NB4 (cell line): ENCODE results near the gene TRAPPC10.

Experiments used
- DNase-seq: peaks from one replicate; pipeline ENCODE4 v3.0.0; 2010; ENCODE audit warnings: low read depth
- H3K4me3 ChIP-seq: one replicate; pipeline ENCODE4 v1.5.1; 2011; ENCODE audit warnings: mild to moderate bottlenecking, low read depth, low read length, moderate library complexity
- MYC ChIP-seq: IDR thresholded peaks from 2 replicates; pipeline ENCODE4 v1.6.1; 2011; ENCODE audit warnings: low read depth, low read length
- POLR2A ChIP-seq: IDR thresholded peaks from 2 replicates; pipeline ENCODE4 v1.6.1; 2011; ENCODE audit warnings: mild to moderate bottlenecking; ENCODE audit not compliant: insufficient read length; ENCODE audit errors: extremely low read depth
- TF ChIP-seq, protein P1 (sequence below): IDR thresholded peaks from one replicate; pipeline ENCODE4 v1.5.1; 2012; ENCODE audit warnings: low read depth, low read length
- TF ChIP-seq, protein P2 (sequence below): IDR thresholded peaks from 2 replicates; pipeline ENCODE4 v1.6.1; 2011; ENCODE audit warnings: low read depth, low read length

TRAPPC10 gene

DNA sequence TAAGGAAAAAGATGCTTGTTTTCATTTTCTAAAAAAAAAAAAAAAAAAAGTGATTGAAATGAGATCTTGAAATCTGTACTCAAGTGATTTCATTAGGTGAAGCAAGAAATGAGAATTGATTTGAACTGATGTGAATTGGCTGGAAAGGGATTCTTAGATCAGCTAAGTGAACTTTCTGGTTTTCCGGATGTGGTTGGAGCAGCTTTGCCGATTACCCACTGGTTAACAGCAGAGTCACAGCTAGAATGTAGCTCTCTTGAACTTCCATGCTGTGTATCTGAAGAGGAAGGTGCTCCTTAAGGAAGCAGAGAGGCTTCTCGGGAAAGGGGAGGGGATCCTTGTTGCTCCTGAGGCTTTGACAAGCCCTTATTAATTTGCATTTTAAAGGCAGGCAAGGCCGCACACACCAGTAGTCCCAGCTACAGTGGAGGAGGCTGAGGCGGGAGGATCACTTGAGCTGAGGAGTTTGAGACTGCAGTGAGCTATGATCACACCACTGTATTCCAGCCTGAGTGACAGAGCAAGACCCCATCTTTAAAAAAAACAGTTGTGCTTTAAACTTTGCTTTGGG, 66.4 kb downstream of the TRAPPC10 start:
- H3K4me3 ChIP-seq, result no peak overlapping the region
- no peak for TF ChIP-seq MYC
- TF ChIP-seq, protein P1, sequence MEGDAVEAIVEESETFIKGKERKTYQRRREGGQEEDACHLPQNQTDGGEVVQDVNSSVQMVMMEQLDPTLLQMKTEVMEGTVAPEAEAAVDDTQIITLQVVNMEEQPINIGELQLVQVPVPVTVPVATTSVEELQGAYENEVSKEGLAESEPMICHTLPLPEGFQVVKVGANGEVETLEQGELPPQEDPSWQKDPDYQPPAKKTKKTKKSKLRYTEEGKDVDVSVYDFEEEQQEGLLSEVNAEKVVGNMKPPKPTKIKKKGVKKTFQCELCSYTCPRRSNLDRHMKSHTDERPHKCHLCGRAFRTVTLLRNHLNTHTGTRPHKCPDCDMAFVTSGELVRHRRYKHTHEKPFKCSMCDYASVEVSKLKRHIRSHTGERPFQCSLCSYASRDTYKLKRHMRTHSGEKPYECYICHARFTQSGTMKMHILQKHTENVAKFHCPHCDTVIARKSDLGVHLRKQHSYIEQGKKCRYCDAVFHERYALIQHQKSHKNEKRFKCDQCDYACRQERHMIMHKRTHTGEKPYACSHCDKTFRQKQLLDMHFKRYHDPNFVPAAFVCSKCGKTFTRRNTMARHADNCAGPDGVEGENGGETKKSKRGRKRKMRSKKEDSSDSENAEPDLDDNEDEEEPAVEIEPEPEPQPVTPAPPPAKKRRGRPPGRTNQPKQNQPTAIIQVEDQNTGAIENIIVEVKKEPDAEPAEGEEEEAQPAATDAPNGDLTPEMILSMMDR, result no peak
- TF ChIP-seq, protein P2, sequence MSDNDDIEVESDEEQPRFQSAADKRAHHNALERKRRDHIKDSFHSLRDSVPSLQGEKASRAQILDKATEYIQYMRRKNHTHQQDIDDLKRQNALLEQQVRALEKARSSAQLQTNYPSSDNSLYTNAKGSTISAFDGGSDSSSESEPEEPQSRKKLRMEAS, result no peak
- TF ChIP-seq POLR2A, result no peak
- no peak for DNase-seq

DNA sequence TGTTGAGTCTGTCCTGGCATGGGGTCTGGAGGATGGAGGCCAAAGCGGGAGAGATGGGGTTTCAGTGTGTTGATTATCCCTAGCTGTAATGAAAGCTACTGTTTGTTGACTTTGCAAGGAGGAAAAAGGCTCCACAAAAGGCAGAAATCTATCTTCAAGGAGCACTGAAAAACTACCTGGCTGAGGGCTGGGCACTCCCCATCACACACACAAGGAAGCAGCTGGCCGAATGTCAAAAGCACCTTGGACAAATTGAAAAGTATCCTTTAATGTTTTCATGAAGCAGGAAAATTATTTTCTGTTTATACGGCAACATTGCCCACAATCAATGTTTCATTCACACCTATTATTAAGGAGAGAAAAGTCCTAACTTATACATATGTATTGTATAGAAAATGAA, 67.3 kb downstream of the TRAPPC10 start:
- DNase-seq, result no peak
- no peak for TF ChIP-seq MYC
- TF ChIP-seq, protein P1, result no peak
- TF ChIP-seq, protein P2, result no peak
- no peak for TF ChIP-seq POLR2A
- H3K4me3 ChIP-seq, result no peak overlapping the region

DNA sequence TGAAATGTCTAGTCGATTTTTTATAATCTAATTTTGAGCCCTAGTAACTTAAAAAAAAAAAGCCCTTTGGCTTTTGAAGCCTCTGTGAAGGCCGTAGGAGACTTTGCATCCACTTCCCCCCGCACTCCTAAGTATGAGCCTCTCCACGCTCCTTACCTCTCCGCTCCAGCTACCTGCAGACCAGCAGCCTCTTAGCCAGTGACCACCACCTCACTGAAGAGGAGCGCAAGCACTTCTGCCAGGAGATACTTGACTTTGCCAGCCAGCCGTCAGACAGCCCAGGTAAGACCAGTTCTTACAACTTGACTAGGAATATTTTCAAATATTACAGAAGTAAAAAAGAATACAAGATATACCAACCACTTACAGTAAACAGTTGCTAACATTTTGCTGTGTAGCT, 67.7 kb downstream of the TRAPPC10 start:
- TF ChIP-seq MYC, result no peak
- TF ChIP-seq, protein P2, result no peak
- TF ChIP-seq, protein P1, result no peak
- no peak for TF ChIP-seq POLR2A
- no peak overlapping the region for H3K4me3 ChIP-seq
- no peak for DNase-seq

DNA sequence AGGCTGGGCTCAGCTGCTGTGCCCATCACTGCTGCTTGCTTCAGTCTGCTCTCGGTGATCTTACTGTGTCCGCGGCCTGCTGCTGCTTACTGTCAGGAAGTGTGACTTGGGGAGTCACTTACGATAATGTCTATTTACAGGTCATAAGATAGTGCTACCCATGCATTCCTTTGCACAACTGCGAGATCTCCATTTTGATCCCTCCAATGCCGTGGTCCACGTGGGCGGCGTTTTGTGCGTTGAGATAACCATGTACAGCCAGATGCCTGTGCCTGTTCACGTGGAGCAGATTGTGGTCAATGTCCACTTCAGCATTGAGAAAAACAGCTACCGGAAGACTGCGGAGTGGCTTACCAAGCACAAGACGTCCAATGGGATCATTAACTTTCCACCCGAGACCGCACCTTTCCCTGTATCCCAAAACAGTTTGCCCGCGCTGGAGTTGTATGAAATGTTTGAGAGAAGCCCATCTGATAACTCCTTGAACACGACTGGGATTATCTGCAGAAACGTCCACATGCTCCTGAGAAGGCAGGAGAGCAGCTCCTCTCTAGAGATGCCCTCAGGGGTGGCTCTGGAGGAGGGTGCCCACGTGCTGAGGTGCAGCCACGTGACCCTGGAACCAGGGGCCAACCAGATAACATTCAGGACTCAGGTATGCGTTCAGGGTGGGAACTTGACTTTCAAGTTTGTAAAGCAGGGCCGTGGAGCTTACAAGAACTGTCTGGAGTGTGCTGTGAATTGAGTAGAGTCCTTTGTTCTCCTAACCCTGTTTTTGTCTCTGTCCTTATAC, 70.7 kb downstream of the TRAPPC10 start:
- no peak overlapping the region for H3K4me3 ChIP-seq
- TF ChIP-seq MYC (no peak), POLR2A (no peak)
- TF ChIP-seq, protein P2, result no peak
- TF ChIP-seq, protein P1, result no peak
- no peak for DNase-seq

DNA sequence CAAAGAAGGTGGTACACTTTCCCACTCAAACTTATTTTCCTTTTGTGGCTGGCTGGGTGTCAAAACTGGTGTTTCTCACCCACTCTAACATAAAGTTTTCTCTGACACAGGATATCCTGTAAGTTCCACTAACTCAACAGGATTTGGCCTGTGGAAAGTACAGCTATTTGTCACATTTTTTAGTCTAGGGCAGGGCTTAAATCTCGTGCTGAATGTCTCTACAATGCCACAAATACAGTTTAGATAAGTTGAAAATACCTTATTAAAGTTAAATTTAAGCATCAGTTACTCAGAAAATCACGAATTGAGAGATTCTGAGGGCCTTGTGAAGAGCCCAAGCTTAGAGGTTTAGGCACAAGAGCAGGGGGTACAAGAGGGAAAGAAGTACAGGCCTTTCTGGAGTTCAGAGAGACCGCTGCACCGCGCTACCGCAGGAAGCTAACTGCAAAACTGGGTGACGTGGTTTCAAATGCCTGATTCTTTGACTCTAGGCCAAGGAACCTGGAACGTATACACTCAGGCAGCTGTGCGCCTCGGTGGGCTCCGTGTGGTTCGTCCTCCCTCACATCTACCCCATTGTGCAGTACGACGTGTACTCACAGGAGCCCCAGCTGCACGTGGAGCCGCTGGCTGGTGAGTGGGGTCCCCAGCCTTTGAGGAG, 71.7 kb downstream of the TRAPPC10 start:
- no peak overlapping the region for H3K4me3 ChIP-seq
- DNase-seq, result no peak
- TF ChIP-seq, protein P1, result no peak
- TF ChIP-seq POLR2A (no peak), MYC (no peak)
- TF ChIP-seq, protein P2, result no peak
